GM19324 (cell line): ENCODE data around the gene ADCY5.
"Not testable (repeated sequence)": the region's sequence is repeated elsewhere in the genome, so short reads cannot be mapped to it uniquely, and the experiment has no call there.

Experiments
- ATAC-seq: cut with Tn5 transposase; IDR thresholded peaks from one replicate; pipeline ENCODE4 v1.9.1; 2021; ENCODE audit warnings: mild to moderate bottlenecking, moderate library complexity; ENCODE audit not compliant: unreplicated experiment, low FRiP score

ADCY5 gene

DNA sequence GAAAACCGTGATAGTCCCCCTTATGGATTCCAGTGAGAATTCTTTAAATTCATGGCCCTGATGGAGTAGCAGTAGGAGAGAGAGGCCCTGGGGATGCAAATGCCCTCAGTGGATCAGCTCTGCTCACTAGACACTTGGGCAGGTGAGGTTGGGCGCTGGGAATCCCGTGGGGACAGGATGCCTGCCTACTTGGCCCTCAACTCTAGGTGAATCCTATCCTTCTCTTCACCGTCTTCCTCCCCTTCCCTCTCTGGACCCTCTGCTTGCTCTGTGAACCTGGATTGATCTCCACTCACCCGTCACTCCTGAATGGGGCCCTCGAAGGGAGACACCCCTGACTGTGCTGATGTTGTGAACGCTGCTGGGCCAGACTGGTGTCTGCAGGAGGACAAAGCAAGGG is 169.8 kb downstream of the ADCY5 start:
- ATAC-seq, result no peak

DNA sequence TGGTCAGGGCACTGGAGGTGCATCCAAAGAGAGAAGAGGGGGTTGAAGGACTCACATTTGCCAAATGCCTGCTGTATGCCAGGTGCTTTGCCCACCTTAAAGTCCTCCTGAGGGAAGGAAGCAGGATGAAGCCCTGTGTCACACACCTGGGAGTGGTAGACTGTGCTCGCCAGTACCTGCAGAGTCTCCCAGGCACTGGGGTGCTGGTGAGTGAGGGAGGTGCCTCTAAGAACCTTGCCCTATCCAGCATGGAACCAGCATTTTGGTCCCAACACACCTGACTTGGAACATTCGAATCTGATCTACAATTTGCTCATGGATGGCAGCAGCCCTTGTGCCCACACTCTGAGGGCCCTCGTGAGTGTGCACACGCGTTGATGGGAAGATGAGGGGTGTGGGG is 170.4 kb downstream of the ADCY5 start:
- no peak for ATAC-seq

DNA sequence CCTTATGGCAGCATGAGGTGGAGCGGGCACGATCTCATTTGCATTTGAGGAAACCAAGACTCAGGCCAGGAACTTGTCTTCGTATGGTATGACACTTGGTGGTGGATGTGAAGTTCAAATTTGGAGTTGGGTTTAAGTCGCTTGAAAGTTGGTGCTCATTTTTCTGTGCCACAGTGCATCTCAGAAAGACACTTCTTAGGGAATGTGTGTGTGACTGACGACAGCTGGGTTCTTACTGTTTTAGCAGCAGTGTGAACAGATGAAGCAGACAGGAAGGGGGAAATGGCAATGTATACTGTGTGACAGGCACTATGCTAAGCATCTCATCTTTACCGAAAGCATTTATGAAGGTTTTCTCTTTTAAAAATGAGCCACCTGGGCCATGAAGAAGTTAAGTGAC is 171.8 kb downstream of the ADCY5 start:
- no peak for ATAC-seq

DNA sequence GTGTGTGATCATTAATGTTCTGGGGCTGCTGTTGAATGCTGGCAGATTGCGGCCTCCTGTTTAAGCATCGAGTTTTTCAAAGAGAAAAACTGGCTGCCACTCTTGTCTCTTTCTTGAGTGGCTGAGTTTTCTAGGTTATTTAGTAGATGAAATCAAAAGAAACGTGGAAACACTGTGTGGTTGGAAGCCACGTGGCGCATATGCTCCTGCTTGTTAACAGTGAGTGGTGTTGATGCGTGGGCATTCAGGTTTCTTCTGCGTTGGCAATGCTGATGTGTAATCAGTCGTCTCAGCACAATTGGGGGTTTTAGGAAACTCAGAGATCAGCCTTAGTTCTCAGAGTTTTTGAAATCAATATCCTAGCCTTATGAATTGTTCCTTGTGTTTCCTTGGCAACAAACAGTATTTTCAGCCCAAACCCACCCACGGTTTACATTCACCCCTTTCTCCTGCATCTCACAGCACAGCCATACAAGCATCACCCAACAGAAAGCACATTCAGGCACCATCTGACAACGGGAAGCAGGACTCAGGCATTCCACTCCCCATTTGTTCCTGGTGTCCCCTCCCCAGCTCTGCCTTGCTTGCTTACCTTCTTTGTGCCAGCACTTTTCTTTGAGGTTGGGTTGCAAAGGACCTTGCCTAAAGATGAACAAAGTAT is 172.4 kb downstream of the ADCY5 start:
- no peak for ATAC-seq

DNA sequence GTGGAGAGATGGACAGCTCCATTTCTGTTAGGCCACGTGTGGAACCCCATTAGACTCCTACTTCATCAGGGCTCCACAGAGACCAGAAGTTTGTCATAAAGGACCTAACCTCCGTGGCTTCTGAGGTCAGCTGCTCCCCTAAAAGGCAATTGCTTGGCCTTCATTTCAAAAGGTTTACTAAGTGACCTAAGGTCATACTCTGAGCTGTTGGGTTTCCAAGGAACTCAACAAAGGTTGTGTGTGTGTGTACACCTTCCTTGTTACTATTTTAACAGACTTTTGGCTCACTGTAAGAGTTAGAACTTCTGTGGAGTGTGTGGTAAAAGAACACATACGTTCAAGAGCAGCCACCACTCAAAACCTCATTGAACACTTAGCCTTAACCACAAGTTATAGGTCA is 173.2 kb downstream of the ADCY5 start:
- ATAC-seq, result no peak

DNA sequence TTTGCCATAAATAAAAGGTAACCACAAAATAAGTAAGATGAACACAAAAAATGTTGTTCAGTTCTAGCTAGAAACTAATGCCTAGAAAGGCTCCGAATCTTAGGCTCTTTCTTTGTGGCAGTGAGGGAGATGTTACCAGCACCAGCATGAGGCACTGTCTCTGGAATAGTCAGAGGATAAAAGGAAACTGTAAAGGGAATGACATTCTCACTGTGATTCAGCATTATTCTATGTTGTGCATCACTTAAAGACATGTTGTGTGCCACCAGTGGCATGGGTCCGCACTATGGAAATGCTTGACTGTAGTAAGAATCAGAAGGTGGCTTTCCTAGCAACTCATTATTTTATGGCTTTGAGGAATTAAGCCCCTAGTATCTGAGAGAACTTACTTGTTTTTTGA is 176.3 kb downstream of the ADCY5 start:
- no peak for ATAC-seq

DNA sequence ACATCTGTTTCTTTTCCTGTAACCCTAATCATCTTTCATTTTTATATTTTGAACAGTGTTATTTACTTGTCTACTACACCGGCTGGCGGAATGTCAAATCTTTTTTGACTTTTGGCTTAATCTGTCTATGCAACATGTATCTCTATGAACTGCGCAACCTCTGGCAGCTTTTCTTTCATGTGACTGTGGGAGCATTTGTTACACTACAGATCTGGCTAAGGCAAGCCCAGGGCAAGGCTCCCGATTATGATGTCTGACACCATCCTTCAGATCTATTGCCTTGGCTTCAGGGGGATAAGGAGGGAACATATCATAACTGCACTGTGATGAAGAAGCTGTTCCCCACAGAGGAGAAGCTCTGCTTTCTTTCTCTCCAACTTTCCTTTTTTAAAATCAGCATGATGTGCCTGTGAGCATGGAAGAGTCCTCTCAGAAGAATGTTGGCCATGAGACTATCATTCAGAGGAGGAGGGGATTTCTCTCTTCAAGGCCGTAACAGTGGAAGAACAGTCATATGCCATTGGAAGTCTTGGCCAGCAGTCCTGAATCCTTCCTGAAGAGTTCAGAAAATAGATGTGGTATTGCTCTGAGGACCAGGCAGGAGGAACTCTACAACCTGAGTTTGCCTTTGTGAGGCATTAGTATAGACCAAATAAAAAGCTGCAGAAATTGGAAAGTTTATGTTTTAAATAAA is 177.3 kb downstream of the ADCY5 start:
- no peak for ATAC-seq

DNA sequence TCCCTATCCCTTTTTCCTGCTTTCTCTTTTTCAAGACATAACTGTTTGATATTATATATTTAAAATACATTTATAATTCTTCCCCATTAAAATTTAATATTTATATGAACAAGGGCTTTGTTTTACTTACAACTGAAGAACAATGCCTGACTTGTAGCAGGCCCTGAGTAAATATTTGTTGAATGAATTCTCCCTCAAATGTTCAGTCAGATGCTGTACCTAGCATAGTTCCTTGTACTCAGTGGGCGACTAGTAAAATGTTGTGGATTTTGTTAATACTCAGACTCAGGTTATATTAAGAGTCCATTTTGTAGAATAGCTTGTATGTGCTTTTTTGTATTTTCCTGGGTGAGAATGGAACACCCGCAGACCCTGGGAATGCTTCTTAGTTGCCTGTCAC is 178.1 kb downstream of the ADCY5 start:
- no peak for ATAC-seq

DNA sequence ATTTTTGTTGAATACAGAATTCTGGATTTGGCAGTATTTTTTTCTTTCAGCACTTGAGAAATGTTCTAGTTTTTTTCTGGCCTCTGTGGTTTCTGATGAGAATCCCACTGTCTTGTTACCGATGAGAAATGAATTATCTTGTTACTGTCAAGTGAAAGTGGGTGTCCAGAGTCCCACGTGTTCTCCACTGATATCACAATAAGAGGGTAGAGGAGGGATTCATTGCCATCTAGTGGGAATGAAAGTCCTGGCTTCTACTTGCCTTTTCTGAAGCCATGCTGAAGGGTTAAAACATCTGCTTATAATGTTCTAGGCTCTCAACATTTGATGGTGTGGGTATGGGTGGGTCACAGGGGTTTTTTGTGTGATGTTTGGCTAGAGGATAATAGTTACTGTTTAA is 181.1 kb downstream of the ADCY5 start:
- no peak for ATAC-seq

DNA sequence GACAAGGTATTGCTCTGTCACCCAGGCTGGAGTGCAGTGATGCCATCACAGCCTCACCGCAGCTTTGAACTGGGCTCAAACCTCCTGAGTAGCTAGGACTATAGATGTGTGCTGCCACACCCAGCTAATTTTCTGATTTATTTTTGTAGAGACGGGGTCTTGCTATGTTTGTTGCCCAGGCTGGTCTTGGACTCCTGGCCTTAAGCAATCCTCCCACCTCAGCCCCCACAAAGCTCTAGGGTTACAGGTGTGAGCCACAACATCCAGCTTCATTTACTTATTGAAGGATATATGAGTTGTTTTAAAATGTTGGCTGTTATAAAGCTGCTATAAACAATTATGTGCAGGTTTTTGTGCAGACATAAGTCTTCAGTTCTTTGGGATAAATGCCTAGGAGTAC is 184.9 kb downstream of the ADCY5 start:
- no peak for ATAC-seq

DNA sequence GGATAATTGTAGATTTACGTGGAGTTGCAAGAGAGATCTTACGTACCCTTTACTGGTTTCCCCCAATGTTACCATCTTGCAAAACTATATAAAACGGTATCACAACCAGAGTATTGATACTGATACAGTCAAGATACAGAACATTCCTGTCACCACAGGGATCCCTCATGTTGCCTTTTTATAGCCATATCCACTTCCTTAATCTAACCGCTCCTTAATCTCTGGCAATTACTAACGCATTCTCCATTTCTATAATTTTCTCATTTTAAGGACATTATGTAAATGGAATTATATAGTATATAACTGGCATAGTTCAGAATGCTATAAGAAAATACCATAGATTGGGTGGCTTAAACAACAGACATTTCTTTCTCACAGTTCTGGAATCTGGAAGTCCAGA is 186.0 kb downstream of the ADCY5 start:
- ATAC-seq, result no peak

DNA sequence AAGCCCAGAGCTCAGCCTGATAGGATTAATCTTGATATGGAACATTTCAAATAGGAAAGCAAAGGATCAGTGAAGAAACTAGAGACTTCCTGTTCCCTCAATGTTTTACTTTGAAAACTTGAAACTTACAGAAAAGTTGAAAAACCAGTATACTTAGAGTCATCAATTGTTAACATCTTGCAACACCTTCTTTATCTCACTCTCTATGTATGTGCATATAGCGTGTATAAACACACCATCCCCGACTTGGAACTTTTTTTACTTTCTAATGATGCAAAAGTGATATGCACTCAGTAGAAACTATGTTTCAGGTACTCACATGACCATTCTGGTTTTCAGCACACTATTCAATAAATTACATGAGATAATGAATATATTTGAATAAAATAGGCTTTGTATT is 186.7 kb downstream of the ADCY5 start:
- ATAC-seq, result no peak

DNA sequence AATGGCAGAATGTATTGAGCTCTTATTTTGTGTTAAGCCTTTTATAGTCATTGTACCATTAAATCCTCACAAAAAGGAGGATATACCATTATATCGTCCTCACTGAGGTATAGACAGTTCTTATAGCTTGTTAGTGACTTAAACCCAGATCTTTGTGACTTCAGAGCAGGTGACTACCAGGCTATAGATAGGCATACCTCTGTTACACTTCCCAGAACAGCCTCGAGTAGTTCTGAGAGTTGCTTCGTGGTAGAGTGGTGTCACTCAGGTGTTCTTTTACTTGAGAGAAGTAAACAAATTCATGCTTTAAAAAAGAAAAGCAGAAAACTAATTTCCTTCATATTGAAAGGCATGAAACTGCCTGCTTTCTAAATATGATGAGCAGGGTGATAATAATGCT is 187.2 kb downstream of the ADCY5 start:
- ATAC-seq, result no peak

DNA sequence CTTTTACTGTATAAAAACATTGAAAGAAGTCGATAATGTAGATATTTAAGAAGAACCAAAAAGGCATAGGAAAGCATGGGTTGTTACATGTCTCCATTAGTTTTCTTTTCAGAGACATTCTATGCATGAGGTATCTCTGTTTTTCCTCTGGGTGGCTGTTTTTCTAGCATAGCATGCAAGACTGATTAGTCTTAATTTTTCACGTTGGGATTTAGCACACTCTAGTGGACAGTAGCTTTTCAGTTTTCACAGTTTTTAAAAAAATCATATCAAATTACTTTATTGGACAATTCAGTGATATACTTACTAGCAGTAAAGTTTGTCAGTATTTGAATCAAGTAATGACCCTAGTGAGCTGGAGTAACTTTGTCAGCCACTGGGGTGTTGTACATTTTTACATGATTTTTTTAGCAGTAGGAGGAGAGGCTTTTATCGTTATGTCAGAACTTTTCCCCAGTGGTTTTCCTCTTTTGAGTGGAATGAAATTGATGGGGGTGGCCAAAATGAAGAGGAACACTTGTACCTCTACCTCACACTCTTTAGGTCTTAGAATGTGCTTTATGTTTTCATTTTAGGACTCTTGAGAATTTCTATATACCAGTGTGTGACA is 190.0 kb downstream of the ADCY5 start:
- ATAC-seq, result no peak

DNA sequence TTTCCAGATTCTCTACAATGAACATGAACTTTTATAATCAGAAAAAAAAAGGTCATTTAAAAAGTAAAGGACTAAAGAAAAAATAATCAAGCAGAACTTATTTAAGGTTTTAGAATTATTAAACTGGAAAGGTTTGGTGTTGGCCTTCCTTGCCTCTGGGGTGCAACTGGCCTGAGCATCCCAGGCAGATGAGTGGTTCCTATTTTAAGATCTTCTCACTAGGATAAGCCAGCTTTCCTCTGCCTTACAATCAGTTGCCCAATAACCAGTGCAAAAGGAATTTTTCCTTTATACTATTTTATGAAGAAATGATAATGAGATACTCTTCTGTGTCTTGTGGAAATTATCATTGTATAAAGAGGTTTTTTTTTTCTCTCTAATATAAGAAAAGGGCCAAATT is 190.5 kb downstream of the ADCY5 start:
- no peak for ATAC-seq

DNA sequence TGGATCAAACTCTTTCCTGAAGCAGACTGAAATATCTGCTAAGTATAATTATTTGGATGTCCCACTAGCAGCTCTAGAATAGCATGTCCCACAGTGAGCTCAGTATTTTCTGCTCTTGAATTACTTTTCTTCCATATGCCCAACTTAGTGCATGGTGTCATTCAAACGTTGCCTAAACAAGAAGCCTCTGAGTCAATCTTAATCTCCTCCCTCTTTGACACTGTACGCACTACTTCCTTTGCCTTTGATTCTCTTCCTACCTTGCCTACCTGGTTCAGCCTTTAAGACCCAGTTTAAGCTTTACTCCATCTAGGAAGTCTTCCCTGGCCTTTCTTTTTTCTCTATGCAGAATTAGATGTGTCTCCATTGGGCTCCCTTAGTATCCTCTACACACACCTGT is 192.6 kb downstream of the ADCY5 start:
- ATAC-seq, result no peak

DNA sequence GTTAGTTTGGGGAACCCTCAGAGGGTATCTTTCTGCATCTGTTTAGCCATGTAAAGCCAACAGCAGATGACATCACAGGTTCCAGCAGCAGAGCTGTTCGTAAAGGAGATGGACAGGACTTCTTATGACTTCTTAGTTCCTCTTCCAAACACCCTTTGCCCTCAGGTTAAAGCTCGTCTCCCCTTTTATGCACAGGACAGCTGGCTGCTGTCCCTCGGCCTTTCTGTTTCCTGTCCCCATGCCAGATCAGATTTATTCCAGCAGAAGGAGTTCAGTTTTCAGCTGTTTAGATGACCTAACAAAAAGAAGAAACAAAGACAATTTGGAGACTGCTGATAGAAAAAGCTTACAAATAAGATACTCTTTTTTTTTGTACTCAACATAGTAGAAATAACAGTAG is 202.0 kb downstream of the ADCY5 start:
- no peak for ATAC-seq

DNA sequence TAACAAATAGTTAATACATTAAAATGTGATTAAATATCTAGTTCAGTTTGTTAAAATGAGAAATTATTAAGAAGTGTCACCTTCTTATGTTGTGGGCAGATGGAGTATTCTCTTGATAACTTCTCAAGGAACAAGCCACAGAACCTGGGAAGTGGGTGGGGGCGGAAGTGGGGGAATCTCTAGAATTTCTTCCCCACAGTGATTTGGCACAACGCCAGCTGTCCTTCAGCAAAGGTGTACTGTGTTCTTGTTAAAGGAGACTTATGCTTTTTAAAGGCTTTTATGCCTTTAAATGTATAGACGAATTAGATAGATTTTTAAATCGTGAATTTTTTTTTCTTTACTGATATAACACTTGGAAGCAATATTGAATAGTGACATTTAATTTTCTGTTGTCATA is 204.8 kb downstream of the ADCY5 start:
- ATAC-seq, result no peak

DNA sequence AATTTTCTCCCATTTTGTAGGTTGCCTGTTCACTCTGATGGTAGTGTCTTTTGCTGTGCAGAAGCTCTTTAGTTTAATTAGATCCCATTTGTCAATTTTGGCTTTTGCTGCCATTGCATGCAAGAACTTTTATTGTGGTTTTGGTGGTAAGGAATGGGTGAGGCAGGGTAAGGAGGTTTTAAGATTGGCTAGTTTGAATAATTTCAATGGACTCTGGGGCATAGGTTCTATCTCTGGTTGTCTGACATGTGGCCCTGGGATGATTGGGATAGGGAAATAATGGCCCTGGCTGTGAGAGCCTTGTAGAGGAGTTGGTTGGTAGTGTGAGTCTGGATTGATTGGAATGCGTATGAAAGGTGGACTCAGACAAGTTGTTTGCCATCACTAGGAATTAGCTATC is 209.1 kb downstream of the ADCY5 start:
- ATAC-seq, result no peak

DNA sequence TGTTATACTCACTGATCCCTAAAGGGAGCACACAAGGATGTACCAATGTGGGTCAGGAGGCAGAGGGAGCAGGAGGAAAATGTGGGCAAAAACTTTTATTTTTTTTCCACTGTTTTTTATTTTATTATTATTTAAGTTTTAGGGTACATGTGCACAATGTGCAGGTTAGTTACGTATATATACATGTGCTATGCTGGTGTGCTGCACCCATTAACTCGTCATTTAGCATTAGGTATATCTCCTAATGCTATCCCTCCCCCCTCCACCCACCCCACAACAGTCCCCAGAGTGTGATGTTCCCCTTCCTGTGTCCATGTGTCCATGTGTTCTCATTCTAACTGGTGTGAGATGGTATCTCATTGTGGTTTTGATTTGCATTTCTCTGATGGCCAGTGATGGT is 209.7 kb downstream of the ADCY5 start:
- not testable (repeated sequence) for ATAC-seq

DNA sequence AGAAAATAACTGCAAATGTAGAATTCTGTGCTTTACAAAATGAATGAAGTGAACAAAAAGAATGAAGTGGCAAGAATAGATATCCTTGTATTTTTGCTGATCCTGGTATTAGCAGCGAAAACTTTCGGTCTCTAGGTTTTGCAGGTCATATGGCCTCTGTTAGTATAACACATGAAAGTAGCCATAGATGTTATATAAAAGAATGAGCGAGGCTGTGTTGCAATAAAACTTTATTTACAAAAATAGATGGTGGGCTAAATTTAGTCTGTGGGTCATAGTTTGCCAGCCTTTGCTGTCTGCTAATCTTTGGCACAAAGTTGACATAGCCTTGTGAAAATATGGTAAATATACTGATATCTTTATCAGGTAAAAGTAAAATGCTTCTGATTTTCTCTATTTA is 212.0 kb downstream of the ADCY5 start:
- ATAC-seq, result no peak
